HEK293 (cell line): ENCODE measurements around the gene TCF7L2.
A peak's percentile ranks its signal among the peaks of the same experiment; 100 is the strongest.

Source experiments
- CTCF ChIA-PET: fragments of 350-600 bp; formaldehyde crosslinking; extraction: SDS; loops from one replicate; lab custom pipeline; 2021; ENCODE audit warnings: antibody characterized with exemption; lab: Yijun Ruan, JAX
- POLR2A ChIA-PET: fragments of 300-600 bp; formaldehyde crosslinking; extraction: SDS; loops from one replicate; lab custom pipeline; 2020; ENCODE audit warnings: antibody characterized with exemption, inconsistent platforms; lab: Yijun Ruan, JAX
- H3K27ac ChIP-seq: fragments of 200-500 bp; sonication (Bioruptor generic); 2 replicates; pipeline ENCODE4 v1.5.1; 2014; ENCODE audit warnings: low read depth, low read length, control low read depth, inconsistent platforms; ENCODE audit errors: extremely low read depth
- H3K36me3 ChIP-seq, 2 experiments: fragments of 200-500 bp in 1 of 2; sonication (Bioruptor generic) in 1 of 2; 1 replicate in 1 of 2; 2 replicates in 1 of 2; pipeline ENCODE4 v1.5.1; 2014 to 2017; ENCODE audit warnings: inconsistent platforms in 2 of 2, low read length in 2 of 2; ENCODE audit not compliant: control insufficient read depth in 2 of 2, insufficient read depth in 1 of 2
- H3K4me1 ChIP-seq: fragments of 200-500 bp; sonication (Bioruptor generic); 2 replicates; pipeline ENCODE4 v1.5.1; 2014; ENCODE audit warnings: mild to moderate bottlenecking, low read length, inconsistent platforms; ENCODE audit not compliant: control insufficient read depth, insufficient read depth
- H3K4me3 ChIP-seq: 2 replicates; pipeline ENCODE4 v1.5.1; 2011; ENCODE audit warnings: low read depth, mild to moderate bottlenecking, control low read depth, low read length, moderate library complexity
- H3K9me3 ChIP-seq: fragments of 200-500 bp; sonication (Bioruptor generic); 2 replicates; pipeline ENCODE4 v1.5.1; 2014; ENCODE audit warnings: low read depth, low read length, inconsistent platforms; ENCODE audit not compliant: control insufficient read depth, insufficient read depth
- OVOL3 ChIP-seq: fragments of 450-650 bp; formaldehyde crosslinking; IDR thresholded peaks from 2 replicates; pipeline ENCODE4 v1.5.1; 2016; ENCODE audit warnings: missing biosample characterization, missing genetic modification characterization
- SCRT1 ChIP-seq: fragments of 450-650 bp; formaldehyde crosslinking; IDR thresholded peaks from 2 replicates; pipeline ENCODE4 v1.5.1; 2016; ENCODE audit warnings: missing biosample characterization, missing genetic modification characterization, borderline replicate concordance
- ZBTB8A ChIP-seq: fragments of 450-650 bp; formaldehyde crosslinking; IDR thresholded peaks from 2 replicates; pipeline ENCODE4 v1.5.1; 2016; ENCODE audit warnings: missing biosample characterization, missing genetic modification characterization
- ZFHX2 ChIP-seq: fragments of 450-650 bp; formaldehyde crosslinking; conservative IDR thresholded peaks from 2 replicates; pipeline ENCODE4 v1.5.1; 2016; ENCODE audit warnings: missing biosample characterization, missing genetic modification characterization
- ZFP37 ChIP-seq: fragments of 450-650 bp; formaldehyde crosslinking; IDR thresholded peaks from 2 replicates; pipeline ENCODE4 v1.5.1; 2016; ENCODE audit warnings: missing biosample characterization, missing genetic modification characterization
- ZIC2 ChIP-seq: fragments of 450-650 bp; formaldehyde crosslinking; IDR thresholded peaks from 2 replicates; pipeline ENCODE4 v1.5.1; 2016; ENCODE audit warnings: missing biosample characterization, missing genetic modification characterization
- ZNF10 ChIP-seq: fragments of 450-650 bp; formaldehyde crosslinking; IDR thresholded peaks from 2 replicates; pipeline ENCODE4 v1.5.1; 2017; ENCODE audit warnings: missing biosample characterization, missing genetic modification characterization
- ZNF148 ChIP-seq: fragments of 450-650 bp; formaldehyde crosslinking; IDR thresholded peaks from 2 replicates; pipeline ENCODE4 v1.5.0; 2017; ENCODE audit warnings: missing biosample characterization, missing genetic modification characterization, borderline replicate concordance
- ZNF184 ChIP-seq: fragments of 450-650 bp; IDR thresholded peaks from 2 replicates; pipeline ENCODE4 v1.5.1; 2018; ENCODE audit warnings: missing biosample characterization, mild to moderate bottlenecking, missing genetic modification characterization
- ZNF19 ChIP-seq: fragments of 450-650 bp; formaldehyde crosslinking; IDR thresholded peaks from 2 replicates; pipeline ENCODE4; 2016; ENCODE audit warnings: missing biosample characterization, missing genetic modification characterization, low read depth
- ZNF302 ChIP-seq: fragments of 450-650 bp; formaldehyde crosslinking; IDR thresholded peaks from 2 replicates; pipeline ENCODE4 v1.5.1; 2016; ENCODE audit warnings: missing biosample characterization, missing genetic modification characterization, low read depth
- ZNF335 ChIP-seq: fragments of 450-650 bp; formaldehyde crosslinking; conservative IDR thresholded peaks from 2 replicates; pipeline ENCODE4 v1.5.1; 2016; ENCODE audit warnings: missing biosample characterization, missing genetic modification characterization
- ZNF391 ChIP-seq: fragments of 450-650 bp; formaldehyde crosslinking; IDR thresholded peaks from 2 replicates; pipeline ENCODE4 v1.5.1; 2016; ENCODE audit warnings: low read depth, missing biosample characterization, missing genetic modification characterization, borderline replicate concordance
- ZNF561 ChIP-seq: fragments of 450-650 bp; IDR thresholded peaks from 2 replicates; pipeline ENCODE4 v1.5.1; 2018; ENCODE audit warnings: missing biosample characterization, missing genetic modification characterization, borderline replicate concordance
- ZNF571 ChIP-seq: fragments of 450-650 bp; formaldehyde crosslinking; IDR thresholded peaks from 2 replicates; pipeline ENCODE4 v1.5.0; 2017; ENCODE audit warnings: missing biosample characterization, missing genetic modification characterization
- ZNF610 ChIP-seq: fragments of 450-650 bp; formaldehyde crosslinking; IDR thresholded peaks from 2 replicates; pipeline ENCODE4 v1.5.1; 2016; ENCODE audit warnings: missing biosample characterization, missing genetic modification characterization, borderline replicate concordance
- ZNF623 ChIP-seq: fragments of 450-650 bp; formaldehyde crosslinking; IDR thresholded peaks from 2 replicates; pipeline ENCODE4 v1.5.1; 2016; ENCODE audit warnings: missing biosample characterization, missing genetic modification characterization
- ZNF677 ChIP-seq: fragments of 450-650 bp; IDR thresholded peaks from 2 replicates; pipeline ENCODE4 v1.5.0; 2018; ENCODE audit warnings: missing biosample characterization, mild to moderate bottlenecking, missing genetic modification characterization, moderate library complexity
- ZNF792 ChIP-seq: fragments of 450-650 bp; formaldehyde crosslinking; IDR thresholded peaks from 2 replicates; pipeline ENCODE4 v1.5.1; 2016; ENCODE audit warnings: missing biosample characterization, missing genetic modification characterization
- ZSCAN16 ChIP-seq: fragments of 450-650 bp; formaldehyde crosslinking; IDR thresholded peaks from 2 replicates; pipeline ENCODE4 v1.5.1; 2016; ENCODE audit warnings: missing biosample characterization, missing genetic modification characterization
- TF ChIP-seq, protein P1 (sequence below): fragments of 450-650 bp; formaldehyde crosslinking; IDR thresholded peaks from 2 replicates; pipeline ENCODE4 v1.5.1; 2017; ENCODE audit warnings: missing biosample characterization, mild to moderate bottlenecking, missing genetic modification characterization, moderate library complexity
- TF ChIP-seq, protein P2 (sequence below): fragments of 450-650 bp; formaldehyde crosslinking; IDR thresholded peaks from 2 replicates; pipeline ENCODE4 v1.5.1; 2016; ENCODE audit warnings: missing biosample characterization, missing genetic modification characterization
- TF ChIP-seq, protein P3 (sequence below): fragments of 450-650 bp; formaldehyde crosslinking; IDR thresholded peaks from 2 replicates; pipeline ENCODE4 v1.5.1; 2017; ENCODE audit warnings: missing biosample characterization, missing genetic modification characterization

TCF7L2 gene

GRCh38 chr10:113115556-113115955 is 165.5 kb downstream of the TCF7L2 start (continued):
- TF ChIP-seq ZNF148 (tag by site-specific recombination) (no peak), SCRT1 (tag by site-specific recombination) (no peak), ZIC2 (tag by site-specific recombination) (no peak), ZBTB8A (tag by site-specific recombination) (no peak), ZSCAN16 (tag by site-specific recombination) (no peak)
- TF ChIP-seq, protein P1, sequence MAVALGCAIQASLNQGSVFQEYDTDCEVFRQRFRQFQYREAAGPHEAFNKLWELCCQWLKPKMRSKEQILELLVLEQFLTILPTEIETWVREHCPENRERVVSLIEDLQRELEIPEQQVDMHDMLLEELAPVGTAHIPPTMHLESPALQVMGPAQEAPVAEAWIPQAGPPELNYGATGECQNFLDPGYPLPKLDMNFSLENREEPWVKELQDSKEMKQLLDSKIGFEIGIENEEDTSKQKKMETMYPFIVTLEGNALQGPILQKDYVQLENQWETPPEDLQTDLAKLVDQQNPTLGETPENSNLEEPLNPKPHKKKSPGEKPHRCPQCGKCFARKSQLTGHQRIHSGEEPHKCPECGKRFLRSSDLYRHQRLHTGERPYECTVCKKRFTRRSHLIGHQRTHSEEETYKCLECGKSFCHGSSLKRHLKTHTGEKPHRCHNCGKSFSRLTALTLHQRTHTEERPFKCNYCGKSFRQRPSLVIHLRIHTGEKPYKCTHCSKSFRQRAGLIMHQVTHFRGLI (tag by site-specific recombination), result no peak

- TF ChIP-seq ZFHX2 (tag by site-specific recombination), result no peak
- 0 out of 2 replicates have a peak, but pooled peaks have one; percentile 17 for TF ChIP-seq ZNF10 (tag by site-specific recombination)
- TF ChIP-seq ZNF391 (tag by site-specific recombination), result no peak
- TF ChIP-seq, all 188 proteins: peak for 1
- CTCF ChIA-PET, result no interaction called here
- Histone ChIP-seq H3K4me3 (no peak overlapping the region), H3K4me1 (peaks cover 6% of the 10 kb centered on the region; the same call in 1 of the 2 replicates), H3K27ac (no peak overlapping the region), H3K9me3 (no peaks in the 10 kb centered on the region), H3K36me3 (no peaks in the 10 kb centered on the region; a peak in 1 of 3 replicates)
- POLR2A ChIA-PET, result no interaction called here
Observed at GRCh38 chr10:113118882-113119281, 168.8 kb downstream of the TCF7L2 start.

DNA sequence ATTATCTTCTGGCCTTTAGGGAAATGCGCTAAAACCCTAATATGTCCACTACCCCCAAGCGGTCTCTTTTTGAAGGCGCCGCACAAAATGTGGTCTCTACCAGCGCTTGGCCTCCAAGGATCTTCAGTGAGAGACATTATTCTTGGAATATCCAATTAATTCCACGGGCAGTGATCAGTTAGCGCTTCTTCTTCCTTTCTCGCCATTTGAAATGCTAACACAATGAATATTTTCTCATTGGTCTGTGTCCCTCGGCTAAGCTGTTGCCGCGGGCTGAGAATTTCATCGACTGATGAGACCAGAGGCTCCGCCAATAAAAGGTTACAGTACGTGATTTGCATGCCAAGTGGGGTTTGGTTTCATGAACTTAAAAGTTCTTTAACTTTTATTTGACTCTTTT is 169.8 kb downstream of the TCF7L2 start:
- TF ChIP-seq, protein P2, sequence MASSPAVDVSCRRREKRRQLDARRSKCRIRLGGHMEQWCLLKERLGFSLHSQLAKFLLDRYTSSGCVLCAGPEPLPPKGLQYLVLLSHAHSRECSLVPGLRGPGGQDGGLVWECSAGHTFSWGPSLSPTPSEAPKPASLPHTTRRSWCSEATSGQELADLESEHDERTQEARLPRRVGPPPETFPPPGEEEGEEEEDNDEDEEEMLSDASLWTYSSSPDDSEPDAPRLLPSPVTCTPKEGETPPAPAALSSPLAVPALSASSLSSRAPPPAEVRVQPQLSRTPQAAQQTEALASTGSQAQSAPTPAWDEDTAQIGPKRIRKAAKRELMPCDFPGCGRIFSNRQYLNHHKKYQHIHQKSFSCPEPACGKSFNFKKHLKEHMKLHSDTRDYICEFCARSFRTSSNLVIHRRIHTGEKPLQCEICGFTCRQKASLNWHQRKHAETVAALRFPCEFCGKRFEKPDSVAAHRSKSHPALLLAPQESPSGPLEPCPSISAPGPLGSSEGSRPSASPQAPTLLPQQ, result no peak
- TF ChIP-seq ZNF19 (tag by site-specific recombination), result no peak
- TF ChIP-seq, all 188 proteins: peak for 0
- H3K27ac ChIP-seq, result no peak overlapping the region
- CTCF ChIA-PET, result no interaction called here
- POLR2A ChIA-PET, result no interaction called here
- H3K4me1 ChIP-seq, result 0 out of 2 replicates have a peak, but pooled peaks cover 4% of the 10 kb centered on the region
- no peaks in the 10 kb centered on the region for H3K9me3 ChIP-seq
- no peaks in the 10 kb centered on the region; a peak in 1 of 3 replicates for H3K36me3 ChIP-seq
- H3K4me3 ChIP-seq, result no peak overlapping the region

GRCh38 chr10:113121153-113121552 is 171.1 kb downstream of the TCF7L2 start:
- Histone ChIP-seq H3K27ac (no peak overlapping the region), H3K9me3 (no peaks in the 10 kb centered on the region)
- CTCF ChIA-PET, result no interaction called here
- no peak for TF ChIP-seq ZNF10 (tag by site-specific recombination)
- TF ChIP-seq ZNF335 (tag by site-specific recombination), result no peak
- no peak for TF ChIP-seq ZFP37 (tag by site-specific recombination)
- no peak for TF ChIP-seq ZNF792 (tag by site-specific recombination)
- TF ChIP-seq ZNF610 (tag by site-specific recombination), result no peak
- TF ChIP-seq ZNF571 (tag by site-specific recombination), result no peak
- TF ChIP-seq ZNF677 (tag by site-specific recombination), result no peak
- no peak for TF ChIP-seq ZNF302 (tag by site-specific recombination)
- TF ChIP-seq OVOL3, result no peak
- no peak for TF ChIP-seq ZNF561
- TF ChIP-seq, protein P3, sequence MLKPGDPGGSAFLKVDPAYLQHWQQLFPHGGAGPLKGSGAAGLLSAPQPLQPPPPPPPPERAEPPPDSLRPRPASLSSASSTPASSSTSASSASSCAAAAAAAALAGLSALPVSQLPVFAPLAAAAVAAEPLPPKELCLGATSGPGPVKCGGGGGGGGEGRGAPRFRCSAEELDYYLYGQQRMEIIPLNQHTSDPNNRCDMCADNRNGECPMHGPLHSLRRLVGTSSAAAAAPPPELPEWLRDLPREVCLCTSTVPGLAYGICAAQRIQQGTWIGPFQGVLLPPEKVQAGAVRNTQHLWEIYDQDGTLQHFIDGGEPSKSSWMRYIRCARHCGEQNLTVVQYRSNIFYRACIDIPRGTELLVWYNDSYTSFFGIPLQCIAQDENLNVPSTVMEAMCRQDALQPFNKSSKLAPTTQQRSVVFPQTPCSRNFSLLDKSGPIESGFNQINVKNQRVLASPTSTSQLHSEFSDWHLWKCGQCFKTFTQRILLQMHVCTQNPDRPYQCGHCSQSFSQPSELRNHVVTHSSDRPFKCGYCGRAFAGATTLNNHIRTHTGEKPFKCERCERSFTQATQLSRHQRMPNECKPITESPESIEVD (tag by site-specific recombination), result no peak
- no peak for TF ChIP-seq ZNF623
- TF ChIP-seq ZNF184 (tag by site-specific recombination), result no peak

More at GRCh38 chr10:113121153-113121552, 171.1 kb downstream of the TCF7L2 start:
- Histone ChIP-seq H3K4me1 (0 out of 2 replicates have a peak, but pooled peaks cover 4% of the 10 kb centered on the region), H3K36me3 (no peaks in the 10 kb centered on the region; a peak in 1 of 3 replicates), H3K4me3 (no peak overlapping the region)
- POLR2A ChIA-PET, result no interaction called here
